Measurements from ENCODE around the gene LMCD1. TPM values are rescaled to one million over a fixed set of nuclear protein-coding genes. Genes with fewer than 3 reads are reported as not detected.

Gene LMCD1
- total RNA-seq, 1 donor from 2014 or later = 174 TPM

DNA sequence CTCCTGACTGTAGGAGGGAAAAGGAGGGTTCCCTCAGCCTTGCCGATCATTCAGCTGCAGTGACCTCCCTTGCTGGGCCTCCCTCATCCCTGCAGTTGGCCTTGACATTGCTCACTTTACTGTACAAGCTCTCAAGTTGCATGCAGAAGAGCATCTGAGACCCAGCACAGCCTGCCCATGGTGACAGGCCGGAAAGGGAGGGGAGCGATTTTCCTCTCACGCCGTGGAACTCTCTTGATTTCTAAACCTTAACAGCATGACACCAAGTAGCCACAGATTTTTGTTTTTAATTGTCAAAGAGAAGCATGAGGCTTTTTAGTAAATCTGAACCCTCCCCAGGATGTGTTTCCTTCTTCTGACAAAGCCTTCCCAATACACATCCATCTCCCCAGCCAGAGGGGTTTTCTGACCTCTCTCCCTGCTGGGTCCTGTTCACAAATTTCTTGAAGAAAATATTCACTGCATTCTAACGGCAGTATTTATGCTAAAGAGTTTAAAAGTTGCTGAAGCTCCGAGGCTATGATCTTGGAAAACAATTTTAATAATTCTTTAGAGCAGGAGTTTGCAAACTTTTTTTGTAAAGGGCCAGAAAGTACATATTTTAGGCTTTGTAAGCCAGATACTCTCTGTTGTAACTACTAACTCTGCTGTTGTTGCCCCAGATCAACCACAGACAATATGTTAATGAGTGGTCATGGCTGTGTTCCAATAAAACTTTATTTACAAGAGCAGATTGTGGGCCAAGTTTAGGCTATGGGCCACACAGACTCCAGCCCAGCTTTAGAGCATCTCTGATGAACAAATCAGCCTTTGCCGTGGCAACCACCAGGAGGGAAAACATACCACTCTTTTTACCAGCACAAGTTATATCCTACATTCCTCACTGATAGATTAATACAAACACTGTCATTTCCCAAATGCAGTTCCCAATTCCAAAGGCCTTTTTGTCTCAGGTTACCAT is 34.8 kb downstream of the LMCD1 start:
- Histone ChIP-seq H3K36me3 (peaks cover 64% of the 10 kb centered on the region), H3K27ac (peak overlapping the region; percentile 42), H3K4me1 (peaks cover 52% of the 10 kb centered on the region), H3K27me3 (no peaks in the 10 kb centered on the region), H3K9me3 (no peaks in the 10 kb centered on the region), H3K4me3 (no peak overlapping the region)
- intact Hi-C loops (cut with DNase I) = no loop called here
- ATAC-seq (no peak), DNase-seq (no peak)
- TF ChIP-seq, protein P1, sequence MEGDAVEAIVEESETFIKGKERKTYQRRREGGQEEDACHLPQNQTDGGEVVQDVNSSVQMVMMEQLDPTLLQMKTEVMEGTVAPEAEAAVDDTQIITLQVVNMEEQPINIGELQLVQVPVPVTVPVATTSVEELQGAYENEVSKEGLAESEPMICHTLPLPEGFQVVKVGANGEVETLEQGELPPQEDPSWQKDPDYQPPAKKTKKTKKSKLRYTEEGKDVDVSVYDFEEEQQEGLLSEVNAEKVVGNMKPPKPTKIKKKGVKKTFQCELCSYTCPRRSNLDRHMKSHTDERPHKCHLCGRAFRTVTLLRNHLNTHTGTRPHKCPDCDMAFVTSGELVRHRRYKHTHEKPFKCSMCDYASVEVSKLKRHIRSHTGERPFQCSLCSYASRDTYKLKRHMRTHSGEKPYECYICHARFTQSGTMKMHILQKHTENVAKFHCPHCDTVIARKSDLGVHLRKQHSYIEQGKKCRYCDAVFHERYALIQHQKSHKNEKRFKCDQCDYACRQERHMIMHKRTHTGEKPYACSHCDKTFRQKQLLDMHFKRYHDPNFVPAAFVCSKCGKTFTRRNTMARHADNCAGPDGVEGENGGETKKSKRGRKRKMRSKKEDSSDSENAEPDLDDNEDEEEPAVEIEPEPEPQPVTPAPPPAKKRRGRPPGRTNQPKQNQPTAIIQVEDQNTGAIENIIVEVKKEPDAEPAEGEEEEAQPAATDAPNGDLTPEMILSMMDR (IDR thresholded peaks at IDR 0.05) = no peak

GRCh38 chr3:8537440-8537839 is 35.8 kb downstream of the LMCD1 start:
- no peak overlapping the region for H3K4me3 ChIP-seq
- no peak for ATAC-seq
- peaks cover 53% of the 10 kb centered on the region for H3K4me1 ChIP-seq
- peak overlapping the region; percentile 31 for H3K27ac ChIP-seq
- TF ChIP-seq, protein P1 (IDR thresholded peaks at IDR 0.05) = no peak
- no peaks in the 10 kb centered on the region for H3K9me3 ChIP-seq
- no peaks in the 10 kb centered on the region for H3K27me3 ChIP-seq
- DNase-seq = no peak
- intact Hi-C loops (cut with DNase I) = no loop called here
- H3K36me3 ChIP-seq = peaks cover 62% of the 10 kb centered on the region

- peaks cover 50% of the 10 kb centered on the region for H3K4me1 ChIP-seq
- H3K9me3 ChIP-seq = no peaks in the 10 kb centered on the region
- TF ChIP-seq, protein P1 (IDR thresholded peaks at IDR 0.05) = no peak
- no peak overlapping the region for H3K27ac ChIP-seq
- intact Hi-C loops (cut with DNase I) = no loop called here
- DNase-seq (no peak), ATAC-seq (no peak)
- H3K27me3 ChIP-seq = no peaks in the 10 kb centered on the region
- no peak overlapping the region for H3K4me3 ChIP-seq
- peaks cover 55% of the 10 kb centered on the region for H3K36me3 ChIP-seq
Observed at GRCh38 chr3:8538223-8538622, 36.6 kb downstream of the LMCD1 start.

- ATAC-seq (no peak), DNase-seq (no peak)
- Histone ChIP-seq H3K9me3 (no peaks in the 10 kb centered on the region), H3K27me3 (no peaks in the 10 kb centered on the region), H3K36me3 (peaks cover 58% of the 10 kb centered on the region), H3K4me1 (peaks cover 48% of the 10 kb centered on the region), H3K27ac (no peak overlapping the region), H3K4me3 (no peak overlapping the region)
- TF ChIP-seq, protein P1 (IDR thresholded peaks at IDR 0.05) = no peak
- intact Hi-C loops (cut with DNase I) = no loop called here
Observed at GRCh38 chr3:8538913-8539312, 37.3 kb downstream of the LMCD1 start.

GRCh38 chr3:8539419-8539818 is 37.8 kb downstream of the LMCD1 start:
- DNase-seq (no peak), ATAC-seq (no peak)
- H3K27me3 ChIP-seq = no peaks in the 10 kb centered on the region
- TF ChIP-seq, protein P1 (IDR thresholded peaks at IDR 0.05) = no peak
- H3K4me3 ChIP-seq = no peak overlapping the region
- H3K27ac ChIP-seq = no peak overlapping the region
- H3K9me3 ChIP-seq = no peaks in the 10 kb centered on the region
- peaks cover 61% of the 10 kb centered on the region for H3K36me3 ChIP-seq
- peaks cover 44% of the 10 kb centered on the region for H3K4me1 ChIP-seq
- intact Hi-C loops (cut with DNase I) = no loop called here

All from upper lobe of right lung (tissue), 1 donor.